HCT116 (cell line): ENCODE results near the gene IGFALS. TPM values are rescaled to one million over a fixed set of nuclear protein-coding genes. Genes with fewer than 3 reads are reported as not detected.

Experiments used
- ATAC-seq: fragments of 200-7000 bp; cut with Tn5 transposase; 2 replicates; pipeline ENCODE4 v1.9.1; 2020; ENCODE audit warnings: mild to moderate bottlenecking, moderate library complexity
- BruUV-seq: library from RNA; stranded (reverse); fragments of 400-500 nt; replicated peaks from 2 replicates; lab custom pipeline; 2021; lab: Mats Ljungman, UMichigan
- CTCF ChIA-PET: fragments of 300-600 bp; sonication (Branson Sonifier 250); formaldehyde crosslinking; loops from one replicate; lab custom pipeline; 2021; ENCODE audit warnings: antibody characterized with exemption; lab: Charles Lee
- POLR2A ChIA-PET: fragments of 300-600, 350-600 bp; sonication (Branson Sonifier 250); formaldehyde crosslinking; loops from one replicate; lab custom pipeline; 2021; ENCODE audit warnings: antibody characterized with exemption; lab: Charles Lee
- RAD21 ChIA-PET, 2 experiments: fragments of 300-600 bp; sonication (Branson Sonifier 250); formaldehyde crosslinking; loops; one replicate each; lab custom pipeline; 2023; ENCODE audit warnings: low total read pairs in 2 of 2; ENCODE audit not compliant: uncharacterized antibody in 2 of 2, unreplicated experiment in 2 of 2, low non-redundant PET in 1 of 2; lab: Charles Lee
- DNase-seq: peaks from one replicate; pipeline ENCODE4 v3.0.0-alpha.2; 2010; ENCODE audit warnings: low read depth, low spot score
- H2AFZ ChIP-seq: fragments of 200-600 bp; shearing (Covaris generic), sonication (generic); 2 replicates; pipeline ENCODE4 v1.6.1; 2017; ENCODE audit warnings: low read depth, mixed run types, mixed read lengths, antibody characterized with exemption, low read length; ENCODE audit not compliant: poor library complexity, severe bottlenecking
- H3K27ac ChIP-seq: 2 replicates; pipeline ENCODE4 v1.5.1; 2012; ENCODE audit warnings: low read depth, low read length
- H3K27me3 ChIP-seq: fragments of 200-600 bp; sonication (generic); 2 replicates; pipeline ENCODE4 v1.6.1; 2016; ENCODE audit warnings: mixed run types, low read length, mixed read lengths; ENCODE audit not compliant: insufficient read depth
- H3K36me3 ChIP-seq, 2 experiments: fragments of 200-500 bp in 1 of 2; fragments of 200-600 bp in 1 of 2; sonication (Bioruptor generic) in 1 of 2; sonication (generic) in 1 of 2; 2 replicates each; pipeline versions ENCODE4 v1.5.1 to v1.6.1; 2014 to 2016; ENCODE audit warnings: low read length in 2 of 2, inconsistent platforms in 1 of 2, mixed read lengths in 1 of 2, mixed run types in 1 of 2; ENCODE audit not compliant: insufficient read depth in 2 of 2, control insufficient read depth in 1 of 2
- H3K4me1 ChIP-seq, 2 experiments: fragments of 200-600 bp in 1 of 2; sonication (generic) in 1 of 2; 2 replicates each; pipeline versions ENCODE4 v1.5.1 to v1.6.1; 2012 to 2017; ENCODE audit warnings: low read length in 2 of 2, inconsistent platforms in 1 of 2, mild to moderate bottlenecking in 1 of 2, mixed read lengths in 1 of 2, mixed run types in 1 of 2, moderate library complexity in 1 of 2; ENCODE audit not compliant: insufficient read depth in 2 of 2, control insufficient read depth in 1 of 2
- H3K4me2 ChIP-seq: fragments of 200-600 bp; sonication (generic); 2 replicates; pipeline ENCODE4 v1.6.1; 2017; ENCODE audit warnings: mixed run types, low read length, mixed read lengths
- H3K4me3 ChIP-seq, 2 experiments: fragments of 200-600 bp in 1 of 2; sonication (generic) in 1 of 2; replicated peaks in 1 of 2; 2 replicates each; pipeline ENCODE4 v1.5.1; 2011 to 2016; ENCODE audit warnings: low read length in 2 of 2, control low read depth in 1 of 2, low read depth in 1 of 2, mild to moderate bottlenecking in 1 of 2, mixed read lengths in 1 of 2, mixed run types in 1 of 2
- H3K79me2 ChIP-seq: fragments of 200-600 bp; sonication (generic); 2 replicates; pipeline ENCODE4 v1.6.1; 2017; ENCODE audit warnings: mild to moderate bottlenecking, mixed run types, low read length, moderate library complexity, mixed read lengths; ENCODE audit not compliant: insufficient read depth
- H3K9ac ChIP-seq: fragments of 200-600 bp; sonication (generic); 2 replicates; pipeline ENCODE4 v1.6.1; 2016; ENCODE audit warnings: low read length, mixed read lengths
- H3K9me2 ChIP-seq: fragments of 200-600 bp; sonication (generic), shearing (Covaris generic); 2 replicates; pipeline ENCODE4 v1.6.1; 2017; ENCODE audit warnings: mixed run types, mild to moderate bottlenecking, moderate library complexity; ENCODE audit not compliant: insufficient read depth
- H3K9me3 ChIP-seq, 2 experiments: fragments of 200-500 bp in 1 of 2; fragments of 200-600 bp in 1 of 2; sonication (Bioruptor generic) in 1 of 2; sonication (generic) in 1 of 2; 2 replicates each; pipeline ENCODE4 v1.6.1; 2014 to 2017; ENCODE audit warnings: low read length in 2 of 2, mixed read lengths in 2 of 2, inconsistent platforms in 1 of 2, low read depth in 1 of 2, mild to moderate bottlenecking in 1 of 2, mixed run types in 1 of 2, moderate library complexity in 1 of 2; ENCODE audit not compliant: control insufficient read depth in 1 of 2, insufficient read depth in 1 of 2
- H4K20me1 ChIP-seq: fragments of 200-600 bp; sonication (generic), shearing (Covaris generic); 2 replicates; pipeline ENCODE4 v1.6.1; 2017; ENCODE audit warnings: mixed run types, mild to moderate bottlenecking, moderate library complexity; ENCODE audit not compliant: insufficient read depth
- CEBPB ChIP-seq: IDR thresholded peaks from 2 replicates; pipeline ENCODE4 v1.6.1; 2012; ENCODE audit warnings: low read depth
- ELF1 ChIP-seq: IDR thresholded peaks from 2 replicates; pipeline ENCODE4 v1.6.1; 2012; ENCODE audit warnings: low read depth, borderline replicate concordance
- EZH2 ChIP-seq: fragments of 200-600 bp; sonication (generic); IDR thresholded peaks from 2 replicates; pipeline ENCODE4 v1.6.1; 2017; ENCODE audit warnings: antibody characterized with exemption, mixed run types
- POLR2A ChIP-seq: IDR thresholded peaks from 2 replicates; pipeline ENCODE4 v1.7.0; 2011; ENCODE audit warnings: borderline replicate concordance; ENCODE audit not compliant: insufficient read depth, insufficient read length; ENCODE audit errors: extremely low read depth
- POLR2AphosphoS5 ChIP-seq: IDR thresholded peaks from 2 replicates; pipeline ENCODE4 v1.6.1; 2011; ENCODE audit warnings: mild to moderate bottlenecking, low read depth, low read length, moderate library complexity
- SIN3A ChIP-seq: IDR thresholded peaks from 2 replicates; pipeline ENCODE4 v1.6.1; 2012; ENCODE audit warnings: low read depth
- SRF ChIP-seq: IDR thresholded peaks from 2 replicates; pipeline ENCODE4 v1.6.1; 2012; ENCODE audit warnings: low read depth
- YY1 ChIP-seq: IDR thresholded peaks from 2 replicates; pipeline ENCODE4 v1.6.1; 2011; ENCODE audit warnings: low read length, low read depth, moderate library complexity, mild to moderate bottlenecking; ENCODE audit not compliant: insufficient replicate concordance; ENCODE audit errors: extremely low read depth
- intact Hi-C: fragments of 100-400 bp; cut with micrococcal nuclease; formaldehyde crosslinking; loops from 2 replicates; pipeline ENCODE4 v1.10.0; 2022
- total RNA-seq: library from RNA; stranded (reverse); gene quantifications from one replicate; pipeline ENCODE4 v1.2.1, GENCODE V29; 2021; ENCODE audit not compliant: unreplicated experiment
- TF ChIP-seq, protein P1 (sequence below): IDR thresholded peaks from 2 replicates; pipeline ENCODE4 v1.6.1; 2012
- TF ChIP-seq, protein P2 (sequence below): IDR thresholded peaks from 2 replicates; pipeline ENCODE4 v1.6.1; 2012; ENCODE audit warnings: low read depth
- TF ChIP-seq, protein P3 (sequence below): IDR thresholded peaks from 2 replicates; pipeline ENCODE4 v1.6.1; 2012

Gene IGFALS
- total RNA-seq, 1 experiment from 2014 or later: 0.10 TPM

DNA sequence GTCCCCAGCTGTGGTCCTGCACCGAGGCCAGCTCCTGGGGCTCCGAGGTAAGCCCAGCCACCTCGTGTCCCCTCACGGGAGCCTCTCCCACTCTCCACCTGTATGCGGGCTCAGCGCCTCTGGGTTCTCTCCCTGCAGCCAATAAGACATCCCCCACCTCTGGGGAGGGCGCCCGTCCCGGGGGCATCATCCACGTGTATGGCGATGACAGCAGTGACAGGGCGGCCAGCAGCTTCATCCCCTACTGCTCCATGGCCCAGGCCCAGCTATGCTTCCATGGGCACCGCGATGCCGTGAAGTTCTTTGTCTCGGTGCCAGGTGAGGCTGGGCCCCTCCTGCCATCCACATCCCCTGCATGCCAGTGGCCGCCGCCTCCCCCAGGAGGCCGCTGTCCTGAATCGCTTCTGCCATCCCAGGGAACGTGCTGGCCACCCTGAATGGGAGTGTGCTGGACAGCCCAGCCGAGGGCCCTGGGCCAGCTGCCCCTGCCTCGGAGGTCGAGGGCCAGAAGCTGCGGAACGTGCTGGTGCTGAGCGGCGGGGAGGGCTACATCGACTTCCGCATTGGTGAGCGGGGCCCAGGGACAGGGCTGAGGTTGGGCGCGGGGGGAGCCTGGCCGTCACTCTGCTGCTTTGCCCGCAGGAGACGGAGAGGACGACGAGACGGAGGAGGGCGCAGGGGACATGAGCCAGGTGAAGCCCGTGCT lies 25.3 kb downstream of the IGFALS start:
- ATAC-seq (no peak), DNase-seq (no peak)
- RAD21 ChIA-PET: no interaction called here
- H3K4me1 ChIP-seq: peaks cover 12 to 25% of the 10 kb centered on the region in 2 experiments
- H3K4me2 ChIP-seq: no peak overlapping the region
- no peaks in the 10 kb centered on the region for H3K27me3 ChIP-seq
- no peak overlapping the region for H2AFZ ChIP-seq
- BruUV-seq: no TSS peak
- CTCF ChIA-PET: no interaction called here
- no peak overlapping the region for H3K27ac ChIP-seq
- no peaks in the 10 kb centered on the region for H3K9me2 ChIP-seq
- POLR2A ChIA-PET: no interaction called here
- H3K4me3 ChIP-seq: no peak overlapping the region
- no peak for TF ChIP-seq SIN3A
- TF ChIP-seq POLR2A: no peak
- no peak for TF ChIP-seq EZH2
- TF ChIP-seq, protein P1, sequence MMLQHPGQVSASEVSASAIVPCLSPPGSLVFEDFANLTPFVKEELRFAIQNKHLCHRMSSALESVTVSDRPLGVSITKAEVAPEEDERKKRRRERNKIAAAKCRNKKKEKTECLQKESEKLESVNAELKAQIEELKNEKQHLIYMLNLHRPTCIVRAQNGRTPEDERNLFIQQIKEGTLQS: no peak
- no peak for TF ChIP-seq YY1
- TF ChIP-seq, protein P2, sequence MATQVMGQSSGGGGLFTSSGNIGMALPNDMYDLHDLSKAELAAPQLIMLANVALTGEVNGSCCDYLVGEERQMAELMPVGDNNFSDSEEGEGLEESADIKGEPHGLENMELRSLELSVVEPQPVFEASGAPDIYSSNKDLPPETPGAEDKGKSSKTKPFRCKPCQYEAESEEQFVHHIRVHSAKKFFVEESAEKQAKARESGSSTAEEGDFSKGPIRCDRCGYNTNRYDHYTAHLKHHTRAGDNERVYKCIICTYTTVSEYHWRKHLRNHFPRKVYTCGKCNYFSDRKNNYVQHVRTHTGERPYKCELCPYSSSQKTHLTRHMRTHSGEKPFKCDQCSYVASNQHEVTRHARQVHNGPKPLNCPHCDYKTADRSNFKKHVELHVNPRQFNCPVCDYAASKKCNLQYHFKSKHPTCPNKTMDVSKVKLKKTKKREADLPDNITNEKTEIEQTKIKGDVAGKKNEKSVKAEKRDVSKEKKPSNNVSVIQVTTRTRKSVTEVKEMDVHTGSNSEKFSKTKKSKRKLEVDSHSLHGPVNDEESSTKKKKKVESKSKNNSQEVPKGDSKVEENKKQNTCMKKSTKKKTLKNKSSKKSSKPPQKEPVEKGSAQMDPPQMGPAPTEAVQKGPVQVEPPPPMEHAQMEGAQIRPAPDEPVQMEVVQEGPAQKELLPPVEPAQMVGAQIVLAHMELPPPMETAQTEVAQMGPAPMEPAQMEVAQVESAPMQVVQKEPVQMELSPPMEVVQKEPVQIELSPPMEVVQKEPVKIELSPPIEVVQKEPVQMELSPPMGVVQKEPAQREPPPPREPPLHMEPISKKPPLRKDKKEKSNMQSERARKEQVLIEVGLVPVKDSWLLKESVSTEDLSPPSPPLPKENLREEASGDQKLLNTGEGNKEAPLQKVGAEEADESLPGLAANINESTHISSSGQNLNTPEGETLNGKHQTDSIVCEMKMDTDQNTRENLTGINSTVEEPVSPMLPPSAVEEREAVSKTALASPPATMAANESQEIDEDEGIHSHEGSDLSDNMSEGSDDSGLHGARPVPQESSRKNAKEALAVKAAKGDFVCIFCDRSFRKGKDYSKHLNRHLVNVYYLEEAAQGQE: no peak
- TF ChIP-seq, protein P3, sequence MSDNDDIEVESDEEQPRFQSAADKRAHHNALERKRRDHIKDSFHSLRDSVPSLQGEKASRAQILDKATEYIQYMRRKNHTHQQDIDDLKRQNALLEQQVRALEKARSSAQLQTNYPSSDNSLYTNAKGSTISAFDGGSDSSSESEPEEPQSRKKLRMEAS: no peak
- TF ChIP-seq POLR2AphosphoS5: no peak
- no peak for TF ChIP-seq CEBPB
- TF ChIP-seq SRF: no peak
- no peak for TF ChIP-seq ELF1
- no peaks in the 10 kb centered on the region for H3K9me3 ChIP-seq
- no peak overlapping the region for H3K9ac ChIP-seq
- peaks cover 5% of the 10 kb centered on the region; the same call in 1 of the 2 replicates for H4K20me1 ChIP-seq
- H3K36me3 ChIP-seq: peaks cover 5 to 15% of the 10 kb centered on the region in 2 experiments; a peak in 3 of 4 replicates
- peaks cover 30% of the 10 kb centered on the region for H3K79me2 ChIP-seq
- intact Hi-C loops: no loop called here
